Prostate gland (tissue), 2 donors: ENCODE data around the gene ULK4. TPM values are rescaled to one million over a fixed set of nuclear protein-coding genes. Genes with fewer than 3 reads are reported as not detected.

Source experiments
- DNase-seq: peaks from one replicate; pipeline ENCODE4 v3.0.0-alpha.2; 2019; ENCODE audit warnings: low spot score
- H3K27ac ChIP-seq, 2 donors: fragments of 200-600 bp; sonication (generic); 2 replicates each; pipeline ENCODE4 v1.5.1; 2017 to 2019
- H3K27me3 ChIP-seq: fragments of 200-600 bp; sonication (generic); replicated peaks from 2 replicates; pipeline ENCODE4 v1.5.1; 2019; ENCODE audit not compliant: insufficient read depth
- H3K36me3 ChIP-seq, 2 donors: fragments of 200-600 bp; sonication (generic); 1 replicate in 1 of 2; 2 replicates in 1 of 2; pipeline versions ENCODE4 v1.5.1 to v1.8.1; 2017 to 2019
- H3K4me1 ChIP-seq: fragments of 200-600 bp; sonication (generic); replicated peaks from 2 replicates; pipeline ENCODE4 v1.5.1; 2019
- H3K4me3 ChIP-seq, 2 donors: fragments of 200-600 bp; sonication (generic); 2 replicates each; pipeline ENCODE4 v1.5.1; 2017 to 2019
- H3K9me3 ChIP-seq: fragments of 200-600 bp; sonication (generic); 2 replicates; pipeline ENCODE4 v1.5.1; 2017
- CTCF ChIP-seq, 4 experiments: fragments of 200-600 bp in 2 of 4; fragments of 450-650 bp in 2 of 4; sonication (generic) in 2 of 4; IDR thresholded peaks; 1 replicate in 3 of 4; 2 replicates in 1 of 4; pipeline ENCODE4 v1.5.1; 2016 to 2019; ENCODE audit warnings: antibody characterized with exemption in 4 of 4, mild to moderate bottlenecking in 2 of 4, moderate library complexity in 2 of 4
- POLR2A ChIP-seq: fragments of 450-650 bp; IDR thresholded peaks from one replicate; pipeline ENCODE4 v1.6.1; 2016; ENCODE audit warnings: antibody characterized with exemption, mild to moderate bottlenecking
- POLR2AphosphoS5 ChIP-seq: sonication (generic); formaldehyde crosslinking; IDR thresholded peaks from one replicate; pipeline ENCODE4 v1.6.1; 2017; ENCODE audit warnings: antibody characterized with exemption
- WGBS: methylation state at CpG from one replicate; pipeline ENCODE4 v1.1.5; 2018; 5-methylcytosine and 5-hydroxymethylcytosine counted together
- intact Hi-C: fragments of 100-400 bp; cut with DNase I; formaldehyde crosslinking; loops from one replicate; pipeline ENCODE4 v1.14.2; 2022
- total RNA-seq, 2 donors: library from RNA; depleted of rRNA; stranded (reverse); fragments of >200 nt; gene quantifications; one replicate each; pipeline ENCODE4 v1.1.0, GENCODE V29; 2016

ULK4 gene
- total RNA-seq, 2 donors from 2014 or later: 23.1 to 33.7 TPM

GRCh38 chr3:41521010-41521655, 440.8 kb downstream of the ULK4 start:
- intact Hi-C loops: no loop called here
- no peaks in the 10 kb centered on the region for H3K36me3 ChIP-seq
- no peaks in the 10 kb centered on the region for H3K4me1 ChIP-seq
- no peaks in the 10 kb centered on the region for H3K9me3 ChIP-seq
- 94% methylated on average over 1 of the region's 1 CpG for WGBS
- H3K4me3 ChIP-seq: no peak overlapping the region
- H3K27me3 ChIP-seq: no peaks in the 10 kb centered on the region
- no peak overlapping the region for H3K27ac ChIP-seq
- DNase-seq: no peak
- TF ChIP-seq POLR2A (no peak), CTCF (IDR thresholded peaks at IDR 0.05) (no peak), POLR2AphosphoS5 (no peak)

GRCh38 chr3:41519746-41520145, 442.2 kb downstream of the ULK4 start:
- no peaks in the 10 kb centered on the region for H3K4me1 ChIP-seq
- no peaks in the 10 kb centered on the region for H3K9me3 ChIP-seq
- no peaks in the 10 kb centered on the region for H3K36me3 ChIP-seq
- H3K27me3 ChIP-seq: no peaks in the 10 kb centered on the region
- intact Hi-C loops: no loop called here
- DNase-seq: no peak
- no peak for TF ChIP-seq POLR2A
- whole genome bisulfite sequencing: 77% methylated on average over 2 of the region's 2 CpGs
- H3K27ac ChIP-seq: no peak overlapping the region
- H3K4me3 ChIP-seq: no peak overlapping the region

GRCh38 chr3:41518626-41519025, 443.3 kb downstream of the ULK4 start:
- no peaks in the 10 kb centered on the region for H3K36me3 ChIP-seq
- TF ChIP-seq POLR2A (no peak), CTCF (IDR thresholded peaks at IDR 0.05) (no peak), POLR2AphosphoS5 (no peak)
- H3K4me3 ChIP-seq: no peak overlapping the region
- no peaks in the 10 kb centered on the region for H3K27me3 ChIP-seq
- WGBS: 38% methylated on average over 4 of the region's 4 CpGs
- H3K9me3 ChIP-seq: no peaks in the 10 kb centered on the region
- no peak for DNase-seq
- intact Hi-C loops: no loop called here
- no peak overlapping the region for H3K27ac ChIP-seq
- H3K4me1 ChIP-seq: no peaks in the 10 kb centered on the region

- intact Hi-C loops: no loop called here
- H3K27ac ChIP-seq: no peak overlapping the region
- H3K4me1 ChIP-seq: no peaks in the 10 kb centered on the region
- TF ChIP-seq POLR2AphosphoS5: no peak
- TF ChIP-seq CTCF (IDR thresholded peaks at IDR 0.05): no peak
- no peak for TF ChIP-seq POLR2A
- WGBS: 93% methylated on average over 7 of the region's 7 CpGs
- H3K4me3 ChIP-seq: no peak overlapping the region
- H3K27me3 ChIP-seq: no peaks in the 10 kb centered on the region
- H3K36me3 ChIP-seq: no peaks in the 10 kb centered on the region
- DNase-seq: no peak
- H3K9me3 ChIP-seq: no peaks in the 10 kb centered on the region
These were observed 453.7 kb downstream of the ULK4 start for GRCh38 chr3:41508063-41508696.

- Histone ChIP-seq H3K9me3 (no peaks in the 10 kb centered on the region), H3K4me3 (no peak overlapping the region), H3K4me1 (no peaks in the 10 kb centered on the region), H3K27ac (no peak overlapping the region), H3K27me3 (no peaks in the 10 kb centered on the region), H3K36me3 (no peaks in the 10 kb centered on the region)
- 77% methylated on average over 2 of the region's 2 CpGs for WGBS
- intact Hi-C loops: no loop called here
- no peak for DNase-seq
- TF ChIP-seq POLR2A: no peak
- no peak for TF ChIP-seq CTCF (IDR thresholded peaks at IDR 0.05)
- no peak for TF ChIP-seq POLR2AphosphoS5
These were observed 454.4 kb downstream of the ULK4 start for GRCh38 chr3:41507336-41508062.
